HG03460 (cell line): ENCODE measurements around the gene DDX50.
A peak's percentile ranks its signal among the peaks of the same experiment; 100 is the strongest.
"Not testable (repeated sequence)": the region's sequence is repeated elsewhere in the genome, so short reads cannot be mapped to it uniquely, and the experiment has no call there.

Experiments used
- ATAC-seq: cut with Tn5 transposase; IDR thresholded peaks from one replicate; pipeline ENCODE4 v1.9.1; 2021; ENCODE audit not compliant: unreplicated experiment

Gene DDX50

DNA sequence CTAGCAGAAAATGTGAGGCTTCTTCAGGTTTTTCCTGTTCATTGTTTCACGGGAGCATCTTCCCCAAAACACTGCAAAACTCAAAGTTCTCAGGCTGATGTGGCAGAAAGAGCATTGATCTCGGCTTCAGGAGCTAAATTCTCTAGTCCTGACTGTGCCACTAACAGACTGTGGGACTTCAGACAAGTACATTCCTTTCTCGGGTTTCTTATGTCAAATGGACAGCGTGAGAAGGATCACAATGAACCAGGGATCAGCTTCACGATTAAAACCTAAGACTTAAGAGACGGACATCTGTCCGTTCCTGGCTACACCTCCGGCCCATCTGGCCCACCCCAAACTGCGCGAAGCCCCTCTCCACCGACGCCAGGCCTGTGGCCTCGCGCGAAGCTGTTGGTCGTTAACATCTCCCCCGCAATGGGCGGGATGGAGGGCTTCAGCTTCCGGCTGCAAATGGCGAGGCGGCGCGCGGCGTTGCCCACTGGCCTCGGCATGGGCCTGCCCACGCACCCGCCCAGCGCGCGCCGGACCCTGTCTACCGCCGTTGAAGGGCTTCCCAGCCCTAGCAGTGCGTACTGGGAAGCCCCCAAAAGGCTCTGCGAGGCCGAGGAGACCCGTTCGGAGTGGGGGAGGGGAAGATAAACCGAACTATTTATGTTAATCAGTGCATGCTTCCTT lies 549 bp upstream of the DDX50 start:
- ATAC-seq: peak; percentile 29

DNA sequence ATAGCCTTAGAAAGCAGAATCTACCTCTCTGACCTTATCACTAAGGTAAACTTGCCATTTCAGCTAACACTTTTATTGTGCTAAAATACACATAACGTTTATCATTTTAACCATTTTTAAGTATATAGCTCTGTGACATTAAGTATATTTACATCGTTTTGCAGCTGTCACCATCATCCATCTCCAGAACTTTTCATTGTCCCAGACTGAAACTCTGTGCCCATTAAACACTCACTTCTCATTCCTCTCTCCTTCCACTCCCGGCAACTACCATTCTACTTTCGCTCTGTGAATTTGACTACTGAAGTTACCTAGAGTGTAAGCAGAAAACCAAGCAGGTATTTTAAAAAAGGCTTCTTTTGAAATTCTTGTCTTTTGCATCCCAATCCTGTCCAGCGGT lies 1.3 kb downstream of the DDX50 start:
- no peak for ATAC-seq

DNA sequence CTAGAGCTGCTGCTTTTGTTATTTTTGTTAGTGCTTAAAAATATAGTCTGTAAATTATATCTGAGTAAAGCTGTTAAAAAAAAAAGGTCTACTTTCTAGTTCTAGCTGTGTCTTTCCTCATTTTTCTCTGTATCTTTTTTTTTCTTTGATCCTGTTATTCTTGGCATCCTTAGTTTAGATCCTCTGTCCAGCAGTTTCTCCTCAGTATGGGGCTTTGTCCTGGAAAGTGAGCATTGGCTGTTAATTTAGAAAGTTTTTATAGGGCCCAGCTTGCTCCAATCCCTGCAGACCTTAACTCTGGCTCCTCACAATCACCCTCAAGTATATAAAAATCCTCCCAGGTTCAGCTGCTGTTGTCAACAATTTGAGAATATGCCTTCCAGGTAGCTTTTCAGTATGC lies 23.5 kb downstream of the DDX50 start:
- no peak for ATAC-seq

DNA sequence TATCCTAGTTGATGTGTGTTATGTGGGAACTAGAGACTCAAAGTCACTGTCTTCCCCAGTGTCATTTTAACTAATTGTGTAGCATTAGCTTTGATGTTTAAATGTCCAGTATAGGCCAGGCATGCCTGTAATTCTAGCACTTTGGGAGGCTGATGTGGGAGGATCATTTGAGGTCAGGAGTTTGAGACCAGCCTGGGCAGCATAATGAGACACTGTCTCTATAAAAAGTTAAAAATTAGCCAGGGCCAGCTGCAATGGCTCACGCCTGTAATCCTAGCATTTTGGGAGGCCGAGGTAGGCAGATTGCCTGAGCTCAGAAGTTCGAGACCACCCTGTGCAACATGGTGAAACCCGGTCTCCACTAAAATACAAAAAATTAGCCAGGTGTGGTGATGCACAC lies 24.4 kb downstream of the DDX50 start:
- no peak for ATAC-seq

DNA sequence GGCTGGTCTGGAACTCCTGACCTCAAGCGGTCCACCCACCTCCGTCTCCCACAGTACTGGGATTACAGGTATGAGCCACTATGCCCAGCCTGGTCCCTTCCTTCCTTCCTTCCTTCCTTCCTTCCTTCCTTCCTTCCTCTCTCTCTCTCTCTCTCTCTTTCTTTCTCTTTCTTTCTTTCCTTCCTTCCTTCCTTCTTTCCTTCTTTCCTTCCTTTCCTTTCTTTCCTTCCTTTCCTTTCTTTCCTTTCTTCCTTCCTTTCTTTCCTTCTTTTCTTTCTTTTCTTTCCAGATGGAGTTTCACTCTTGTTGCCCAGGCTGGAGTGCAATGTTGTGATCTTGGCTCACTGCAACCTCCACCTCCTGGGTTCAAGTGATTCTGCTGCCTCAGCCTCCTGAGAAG lies 28.0 kb downstream of the DDX50 start:
- not testable (repeated sequence) for ATAC-seq

DNA sequence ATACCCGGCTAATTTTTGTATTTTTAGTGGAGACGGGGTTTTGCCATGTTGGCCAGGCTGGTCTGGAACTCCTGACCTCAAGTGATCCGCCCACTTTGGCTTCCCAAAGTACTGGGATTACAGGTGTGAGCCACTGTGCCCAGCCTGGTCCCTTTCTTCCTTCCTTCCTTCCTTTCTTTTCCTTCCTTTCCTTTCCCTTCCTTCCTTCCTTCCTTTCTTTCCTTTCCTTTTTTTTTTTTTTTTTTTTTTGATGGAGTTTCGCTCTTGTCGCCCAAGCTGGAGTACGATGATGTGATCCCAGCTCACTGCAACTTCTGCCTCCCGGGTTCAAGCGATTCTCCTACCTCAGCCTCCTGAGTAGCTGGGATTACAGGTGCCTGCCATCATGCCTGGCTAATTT lies 28.8 kb downstream of the DDX50 start:
- not testable (repeated sequence) for ATAC-seq

DNA sequence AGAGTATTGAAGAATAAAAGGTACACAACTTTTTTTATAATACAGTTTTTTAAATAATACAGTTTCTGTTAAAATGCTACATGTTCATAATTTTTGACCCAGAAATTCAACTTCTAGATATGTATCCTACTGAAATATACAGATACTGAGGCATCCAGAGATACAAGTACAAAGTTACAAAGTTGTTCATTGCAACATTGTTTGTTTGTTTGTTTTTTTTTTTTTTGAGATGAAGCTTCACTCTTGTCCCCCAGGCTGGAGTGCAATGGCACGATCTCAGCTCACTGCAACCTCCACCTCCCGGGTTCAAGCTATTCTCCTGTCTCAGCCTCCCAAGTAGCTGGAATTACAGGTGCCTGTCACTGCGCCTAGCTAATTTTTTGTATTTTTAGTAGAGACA lies 31.7 kb downstream of the DDX50 start:
- ATAC-seq: not testable (repeated sequence)

DNA sequence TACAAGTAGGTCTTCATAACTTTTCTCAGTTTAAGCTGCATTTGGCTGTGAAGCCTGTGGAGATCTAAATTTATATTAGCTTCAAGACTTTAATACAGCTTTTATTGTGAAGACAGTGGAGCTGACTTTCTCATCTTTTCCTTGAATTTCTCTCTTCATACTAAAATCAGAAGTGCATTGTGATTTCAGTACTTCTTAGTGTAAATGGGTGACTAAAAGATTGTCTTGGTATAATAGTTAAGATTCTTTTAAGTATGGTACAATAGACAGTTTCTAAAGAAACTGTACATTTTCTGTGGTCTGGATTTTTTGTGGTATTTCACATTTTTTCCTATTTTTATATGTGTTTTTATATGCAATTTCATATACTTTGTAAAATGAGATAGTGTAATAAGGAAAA lies 33.9 kb downstream of the DDX50 start:
- ATAC-seq: no peak

DNA sequence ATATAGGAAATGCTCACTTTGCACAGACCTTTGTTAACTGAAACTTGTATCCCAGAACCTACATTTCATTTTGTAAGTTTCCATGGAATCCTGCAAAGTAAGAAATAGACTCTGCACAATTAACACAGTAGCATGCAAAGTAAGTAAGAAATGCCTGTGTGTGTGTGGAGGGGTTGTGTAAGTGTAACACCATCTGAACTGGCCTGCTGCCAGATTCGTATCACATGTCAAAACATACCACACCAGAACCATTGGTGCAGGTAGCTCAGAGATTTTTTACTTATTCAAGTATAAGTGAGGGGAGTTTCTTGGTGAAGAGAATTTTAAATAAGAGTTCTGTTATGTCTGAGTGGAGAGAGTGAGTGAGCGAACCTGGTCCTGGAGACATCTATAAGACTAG lies 37.0 kb downstream of the DDX50 start:
- ATAC-seq: no peak

DNA sequence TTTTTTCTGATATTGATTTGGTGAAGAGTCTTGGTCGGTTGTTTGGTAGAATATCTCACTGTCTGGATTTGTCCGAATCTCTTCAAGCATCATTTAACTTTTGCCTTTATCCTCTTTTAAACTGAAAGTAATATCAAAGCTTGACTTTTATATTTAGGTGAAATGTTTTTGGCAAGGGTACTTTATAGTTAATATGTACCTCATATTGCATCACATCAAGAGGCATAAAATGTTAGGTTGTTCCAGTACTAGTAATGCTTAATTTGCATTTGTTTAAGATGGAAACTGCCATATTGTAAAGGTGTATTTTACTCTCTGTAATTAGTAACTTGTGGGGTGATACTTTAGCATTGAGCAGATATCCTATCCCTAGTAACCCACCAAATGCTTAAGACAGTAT lies 37.8 kb downstream of the DDX50 start:
- no peak for ATAC-seq

DNA sequence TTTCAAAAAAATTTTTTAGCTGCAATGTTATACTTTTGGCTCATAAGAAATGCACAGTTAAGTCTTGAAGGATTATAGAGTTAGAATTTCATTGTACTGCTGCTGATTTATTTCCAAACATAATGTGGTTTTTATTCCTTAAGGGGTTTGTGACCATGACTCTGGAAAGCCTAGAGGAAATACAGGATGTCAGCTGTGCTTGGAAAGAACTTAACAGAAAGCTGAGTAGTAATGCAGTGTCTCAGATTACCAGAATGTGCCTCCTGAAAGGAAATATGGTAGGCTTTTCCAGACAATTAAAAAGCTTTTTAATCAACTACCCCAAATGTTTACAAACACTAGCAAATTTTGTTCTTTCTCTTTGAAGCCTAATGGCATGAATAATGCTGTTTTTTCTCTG lies 39.8 kb downstream of the DDX50 start:
- not testable (repeated sequence) for ATAC-seq

DNA sequence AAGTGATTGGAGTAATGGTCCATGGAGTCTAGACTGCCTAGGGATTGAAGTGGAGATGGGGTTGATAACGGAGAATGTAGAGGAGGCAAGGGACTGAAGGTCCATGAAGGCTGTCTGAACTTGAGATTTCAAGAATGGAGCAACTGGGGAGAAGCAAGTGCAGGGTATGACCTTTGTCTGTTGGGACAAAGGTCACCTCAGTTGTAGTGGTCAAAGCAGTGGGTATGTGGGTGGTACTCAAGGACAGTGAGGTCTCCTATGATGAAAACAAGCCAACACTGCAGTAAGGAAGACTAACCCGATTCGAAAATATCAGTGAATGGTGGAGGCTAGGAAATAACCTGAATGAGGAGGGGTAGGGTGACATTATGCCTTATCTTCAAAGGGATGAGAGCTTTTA lies 49.5 kb downstream of the DDX50 start:
- ATAC-seq: no peak

DNA sequence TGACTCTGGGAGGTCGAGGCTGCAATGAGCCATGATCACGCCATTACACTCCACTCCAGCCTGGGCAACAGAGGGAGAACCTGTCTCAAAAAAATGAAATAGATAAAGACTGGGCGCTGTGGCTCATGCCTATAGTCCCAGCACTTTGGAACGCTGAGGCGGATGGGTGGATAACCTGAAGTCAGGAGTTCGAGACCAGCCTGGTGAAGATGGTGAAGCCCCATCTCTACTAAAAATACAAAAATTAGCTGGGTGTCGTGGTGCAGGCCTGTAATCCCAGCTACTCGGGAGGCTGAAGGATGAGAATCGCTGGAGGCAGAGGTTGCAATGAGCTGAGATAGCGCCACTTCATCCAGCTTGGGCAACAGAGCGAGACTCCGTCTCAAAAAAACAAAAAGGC lies 53.8 kb downstream of the DDX50 start:
- ATAC-seq: no peak

DNA sequence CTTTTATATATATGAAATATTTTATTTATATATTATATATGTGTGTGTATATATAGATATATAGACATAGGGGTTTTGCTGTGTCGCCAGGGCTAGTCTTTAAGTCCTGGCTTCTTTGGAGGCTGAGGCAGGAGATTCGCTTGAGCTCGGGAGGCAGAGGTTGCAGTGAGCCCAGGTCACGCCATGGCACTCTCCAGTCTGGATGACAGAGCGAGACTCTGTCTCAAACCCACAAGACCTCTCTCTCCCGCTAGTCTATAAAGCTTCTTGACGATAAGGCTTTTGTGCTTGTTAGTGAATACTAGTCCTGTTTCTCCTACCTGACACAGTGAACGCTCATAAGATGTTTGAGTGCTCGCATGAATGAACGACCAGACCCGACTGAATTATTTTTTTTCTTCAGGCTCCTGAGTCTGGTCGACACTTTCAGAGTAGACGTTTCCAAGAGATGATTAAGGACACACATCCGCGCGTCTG lies 54.3 kb downstream of the DDX50 start:
- ATAC-seq: peak; percentile 9

DNA sequence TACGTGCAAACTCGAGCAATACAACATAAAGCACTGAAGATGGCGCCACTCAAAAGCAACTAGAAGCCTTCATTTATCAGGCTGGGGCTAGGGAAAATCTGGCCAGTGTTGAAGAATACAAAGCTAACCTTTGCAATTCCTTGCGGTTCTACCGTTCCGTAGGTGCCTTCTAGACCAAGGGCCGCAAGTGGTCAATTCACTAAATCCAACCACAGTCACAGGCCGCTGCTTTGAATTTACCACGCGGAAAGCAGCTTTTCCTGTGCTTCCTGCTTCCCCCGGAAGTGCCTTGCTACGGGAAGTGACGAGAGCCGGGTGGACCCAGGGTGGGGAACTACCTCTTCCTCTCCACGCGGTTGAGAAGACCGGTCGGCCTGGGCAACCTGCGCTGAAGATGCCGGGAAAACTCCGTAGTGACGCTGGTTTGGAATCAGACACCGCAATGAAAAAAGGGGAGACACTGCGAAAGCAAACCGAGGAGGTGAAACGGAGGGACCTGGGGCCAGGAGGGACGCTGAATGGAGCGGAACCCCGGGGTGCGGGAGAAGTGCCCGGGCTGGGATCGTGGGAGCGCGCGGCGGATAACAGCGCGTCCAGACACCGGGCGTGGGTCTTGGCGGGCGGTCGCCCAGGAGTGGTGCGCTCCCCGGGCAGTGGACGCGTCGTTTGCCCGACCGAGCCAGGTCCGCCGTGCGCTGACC lies 54.9 kb downstream of the DDX50 start, which contains the start of gene DDX21:
Gene DDX21, plus strand, starts transcription at position 339 of the 701 bp plus-strand sequence. Its CDS starts 56 bp downstream, at position 395.
- peak; percentile 87 for ATAC-seq

DNA sequence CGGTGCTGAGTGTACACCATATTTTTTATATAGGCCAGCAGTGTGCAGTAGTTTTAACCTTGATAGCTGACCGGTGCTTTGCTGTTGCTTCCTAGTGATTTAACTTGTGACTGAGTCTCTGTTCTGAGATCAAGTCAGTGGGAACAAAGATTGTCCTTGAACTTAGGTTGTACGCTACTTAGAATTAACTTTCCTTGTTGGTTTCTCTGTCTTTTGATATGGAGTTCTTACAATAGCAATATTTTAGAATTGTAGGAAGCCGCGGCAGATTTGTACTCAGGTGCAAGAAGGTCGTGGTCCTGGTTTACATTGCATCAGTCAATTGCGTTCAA lies 56.1 kb downstream of the DDX50 start:
- ATAC-seq: no peak

DNA sequence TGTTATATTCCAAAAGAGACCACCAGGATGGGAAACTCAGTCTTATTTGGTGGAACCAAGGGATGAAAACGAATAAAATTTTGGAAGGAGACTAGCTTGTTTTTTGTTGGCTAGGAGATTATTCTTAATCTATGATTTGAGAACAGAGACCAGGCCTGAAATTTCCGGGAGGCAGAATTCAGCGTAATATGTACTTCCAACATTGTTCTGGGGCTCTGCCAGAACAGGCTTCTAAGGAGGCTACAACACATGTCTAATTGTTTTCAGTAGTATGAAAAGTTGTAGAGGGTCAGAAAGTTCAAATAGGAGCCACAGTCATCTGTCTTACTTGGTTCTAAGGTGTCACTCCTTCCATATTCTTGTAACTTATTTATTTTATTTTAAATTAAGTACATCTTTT lies 56.5 kb downstream of the DDX50 start:
- ATAC-seq: no peak

DNA sequence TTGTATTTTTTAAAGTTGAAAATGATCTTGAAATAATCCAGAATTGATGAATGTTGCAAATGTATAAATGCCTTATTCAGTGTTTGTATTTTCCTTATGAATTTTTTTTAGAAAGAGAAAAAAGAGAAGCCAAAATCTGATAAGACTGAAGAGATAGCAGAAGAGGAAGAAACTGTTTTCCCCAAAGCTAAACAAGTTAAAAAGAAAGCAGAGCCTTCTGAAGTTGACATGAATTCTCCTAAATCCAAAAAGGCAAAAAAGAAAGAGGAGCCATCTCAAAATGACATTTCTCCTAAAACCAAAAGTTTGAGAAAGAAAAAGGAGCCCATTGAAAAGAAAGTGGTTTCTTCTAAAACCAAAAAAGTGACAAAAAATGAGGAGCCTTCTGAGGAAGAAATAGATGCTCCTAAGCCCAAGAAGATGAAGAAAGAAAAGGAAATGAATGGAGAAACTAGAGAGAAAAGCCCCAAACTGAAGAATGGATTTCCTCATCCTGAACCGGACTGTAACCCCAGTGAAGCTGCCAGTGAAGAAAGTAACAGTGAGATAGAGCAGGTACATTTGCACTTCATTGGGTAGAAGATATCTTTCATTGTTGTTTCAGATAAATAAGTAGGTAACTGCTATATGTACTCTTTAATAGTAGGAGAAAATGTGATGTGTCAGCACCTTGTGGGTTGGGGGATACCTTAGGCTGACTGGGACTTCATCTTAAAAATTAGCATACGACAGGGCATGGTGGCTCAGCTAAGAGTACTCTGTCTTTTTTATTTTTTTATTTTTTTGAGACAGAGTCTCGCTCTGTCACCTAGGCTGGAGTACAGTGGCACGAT lies 58.8 kb downstream of the DDX50 start:
- no peak for ATAC-seq

DNA sequence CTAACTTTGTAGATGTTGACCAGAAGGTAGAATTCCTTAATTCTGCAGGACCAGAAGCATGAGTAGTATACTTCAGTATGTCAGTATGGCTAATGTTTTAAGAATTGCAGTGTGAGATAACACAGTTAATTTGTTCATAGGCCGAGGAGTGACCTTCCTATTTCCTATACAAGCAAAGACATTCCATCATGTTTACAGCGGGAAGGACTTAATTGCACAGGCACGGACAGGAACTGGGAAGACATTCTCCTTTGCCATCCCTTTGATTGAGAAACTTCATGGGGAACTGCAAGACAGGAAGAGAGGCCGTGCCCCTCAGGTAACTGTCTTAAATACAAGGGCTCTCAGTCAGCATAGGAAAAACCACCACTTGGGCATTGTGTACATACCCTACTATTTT lies 62.0 kb downstream of the DDX50 start:
- ATAC-seq: no peak

DNA sequence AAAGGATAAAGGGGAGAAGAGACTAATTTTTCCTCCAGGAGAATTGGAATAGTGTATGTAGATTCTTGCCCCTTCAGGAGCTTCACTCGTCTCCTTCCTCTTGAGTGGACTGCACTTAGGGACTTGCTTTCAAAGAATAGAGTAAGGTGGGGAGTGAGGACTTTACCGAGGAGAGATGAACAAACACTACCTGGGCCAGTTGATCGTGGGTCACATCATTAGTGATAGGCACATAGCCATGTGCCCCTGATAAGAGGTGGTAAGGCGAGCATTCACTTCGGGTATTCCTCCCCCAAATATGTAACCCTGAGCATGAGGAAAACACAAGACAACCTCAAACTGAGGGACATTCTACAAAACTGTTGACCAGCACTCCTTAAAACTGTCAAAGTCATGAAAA lies 72.9 kb downstream of the DDX50 start:
- no peak for ATAC-seq

DNA sequence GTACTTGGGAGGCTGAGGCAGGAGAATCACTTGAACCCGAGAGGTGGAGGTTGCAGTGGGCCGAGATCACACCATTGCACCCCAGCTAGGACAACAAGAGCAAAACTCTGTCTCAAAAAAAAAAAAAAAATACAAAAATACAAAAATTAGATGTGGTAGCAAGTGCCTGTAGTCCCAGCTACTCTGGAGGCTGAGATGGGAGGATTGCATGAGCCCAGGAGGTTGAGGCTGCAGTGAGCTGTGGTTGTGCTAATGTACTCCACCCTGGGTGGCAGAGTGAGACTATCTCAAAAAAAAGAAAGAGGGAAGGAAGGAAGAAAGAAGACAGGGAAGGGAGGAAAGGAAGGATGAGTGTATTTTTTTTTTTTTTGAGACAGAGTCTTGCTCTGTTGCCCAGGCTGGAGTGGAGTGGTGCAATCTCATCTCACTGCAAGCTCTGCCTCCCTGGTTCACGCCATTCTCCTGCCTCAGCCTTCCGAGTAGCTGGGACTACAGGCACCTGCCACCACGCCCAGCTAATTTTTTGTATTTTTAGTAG lies 74.9 kb downstream of the DDX50 start:
- ATAC-seq: not testable (repeated sequence)

DNA sequence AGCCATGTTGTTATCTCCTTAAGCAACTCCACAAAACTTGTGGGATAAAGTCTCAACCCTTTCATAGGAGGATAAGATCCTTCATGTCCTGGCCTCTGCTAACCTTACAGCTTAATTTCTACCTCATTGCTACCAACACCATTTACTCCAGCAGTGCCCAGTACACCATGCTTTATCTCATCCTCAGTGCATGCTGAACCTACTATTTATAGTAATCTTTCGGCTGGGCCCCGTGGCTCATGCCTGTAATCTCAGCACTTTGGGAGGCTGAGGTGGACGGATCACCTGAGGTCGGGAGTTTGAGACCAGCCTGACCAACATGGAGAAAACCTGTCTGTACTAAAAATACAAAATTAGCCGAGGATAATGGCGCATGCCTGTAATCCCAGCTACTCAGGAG lies 78.6 kb downstream of the DDX50 start:
- ATAC-seq: not testable (repeated sequence)
